ENCODE data around the gene BAG5. TPM values are rescaled to one million over a fixed set of nuclear protein-coding genes. Genes with fewer than 3 reads are reported as not detected.

Gene BAG5
- total and polyA plus RNA-seq, 2 experiments from 2014 or later = 25.8 to 28.6 TPM

DNA sequence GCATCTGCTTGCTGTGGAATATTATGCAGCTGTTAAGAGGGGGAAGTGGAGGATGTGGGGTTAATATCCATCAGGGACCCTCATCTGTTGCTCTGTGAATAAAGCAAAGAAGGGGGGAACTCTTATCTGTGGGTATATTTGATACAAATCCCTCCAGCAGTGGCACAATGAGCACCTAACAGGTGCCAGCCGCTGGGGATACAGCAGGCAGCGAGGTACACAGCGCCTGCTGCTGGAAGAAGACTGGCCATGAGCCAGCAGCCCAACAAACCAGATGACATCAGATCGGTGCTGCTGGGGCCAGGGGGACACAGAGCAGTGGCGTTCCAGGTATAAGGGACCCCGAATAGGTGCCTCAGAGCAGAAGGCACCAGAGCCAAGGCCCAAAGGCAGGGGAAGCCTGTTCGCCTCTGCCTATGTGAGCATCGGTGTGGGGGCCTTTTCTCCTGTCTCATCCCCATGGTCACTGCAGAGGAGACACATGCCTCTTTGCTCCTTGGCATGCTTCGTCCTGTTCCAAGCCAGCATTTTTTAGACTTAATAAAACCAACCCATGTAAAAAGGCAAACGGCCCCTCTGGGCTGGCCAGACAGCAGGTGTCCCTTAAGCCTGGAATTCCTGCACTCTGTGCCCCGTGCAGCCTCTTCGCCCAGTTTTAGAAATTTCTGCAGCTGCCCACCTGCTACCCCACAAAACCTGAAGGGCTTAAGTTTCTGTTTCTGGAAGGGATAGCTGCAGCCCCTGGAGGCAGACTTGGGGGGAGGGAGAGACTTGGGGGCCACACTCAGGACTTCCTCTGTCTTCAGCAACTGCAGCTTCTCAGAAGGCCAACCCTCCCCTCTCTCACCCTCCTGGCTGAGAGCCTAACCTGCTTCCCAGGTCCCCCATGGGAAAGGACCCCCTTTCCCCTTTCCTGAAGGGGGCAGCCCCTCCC is 38.2 kb downstream of the BAG5 start:
- peaks cover 18% of the 10 kb centered on the region for H3K4me1 ChIP-seq (ENCODE audit: insufficient read depth)

DNA sequence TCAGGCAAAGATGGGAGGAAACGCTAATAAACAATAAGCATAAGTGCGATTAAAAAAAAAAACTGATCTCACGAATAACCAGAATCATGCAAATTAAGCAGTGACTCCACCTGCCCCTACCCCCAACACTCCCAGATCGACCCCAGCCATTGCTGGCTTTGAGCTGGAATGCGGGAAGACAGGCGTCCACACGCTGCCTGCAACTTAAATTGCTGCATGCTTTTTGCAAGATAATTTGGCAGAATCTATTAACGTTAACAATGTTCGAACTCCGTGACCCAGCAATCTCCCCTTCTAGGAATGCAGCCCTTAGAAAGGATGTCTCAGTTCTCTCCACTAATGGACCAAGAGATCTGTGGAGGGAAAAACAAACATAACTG is 38.9 kb downstream of the BAG5 start:
- no peak overlapping the region for H3K9ac ChIP-seq
- no peaks in the 10 kb centered on the region for H3K9me3 ChIP-seq (ENCODE audit: low read depth)
- H4K20me1 ChIP-seq (ENCODE audit: insufficient read depth) = no peaks in the 10 kb centered on the region
- no peaks in the 10 kb centered on the region for H3K27me3 ChIP-seq (replicated peaks; ENCODE audit: insufficient read depth)
- no peaks in the 10 kb centered on the region for H3K36me3 ChIP-seq (ENCODE audit: low read depth)
- H3K4me3 ChIP-seq = no peak overlapping the region
- H3K79me2 ChIP-seq (ENCODE audit: insufficient read depth) = no peaks in the 10 kb centered on the region
- peaks cover 5% of the 10 kb centered on the region; the same call in 1 of the 2 replicates for H3F3A ChIP-seq (ENCODE audit: insufficient read depth)
- no peak overlapping the region for H3K4me2 ChIP-seq (ENCODE audit: unreplicated experiment)
- in situ Hi-C loops (cut with MboI) = no loop called here
- H3K4me1 ChIP-seq (ENCODE audit: insufficient read depth) = peaks cover 24% of the 10 kb centered on the region
- no peaks in the 10 kb centered on the region for H3K9me2 ChIP-seq (ENCODE audit: insufficient read depth)
- 69 to 74% methylated on average over 10 of the region's 10 CpGs for WGBS, 2 experiments (ENCODE audit: low coverage in 1 of 2, low lambda C conversion rate in 2 of 2, missing lambda C conversion rate in 2 of 2)
- DNase-seq = no peak
- H3K27ac ChIP-seq = no peak overlapping the region
- TF ChIP-seq EZH2phosphoT487 (IDR thresholded peaks at IDR 0.05; ENCODE audit: insufficient read depth, low read depth) (no peak), EZH2 (IDR thresholded peaks at IDR 0.05; ENCODE audit: insufficient read depth, poor library complexity, severe bottlenecking) (no peak)
- no peak overlapping the region for H2AFZ ChIP-seq

More for the DNA sequence above, 38.2 kb downstream of the BAG5 start:
- no peak for DNase-seq
- Histone ChIP-seq H3K9me2 (ENCODE audit: insufficient read depth) (no peaks in the 10 kb centered on the region), H3K9me3 (ENCODE audit: low read depth) (no peaks in the 10 kb centered on the region), H4K20me1 (ENCODE audit: insufficient read depth) (no peaks in the 10 kb centered on the region), H3K27ac (no peak overlapping the region), H3K9ac (no peak overlapping the region), H3F3A (ENCODE audit: insufficient read depth) (peaks cover 5% of the 10 kb centered on the region; the same call in 1 of the 2 replicates), H3K36me3 (ENCODE audit: low read depth) (no peaks in the 10 kb centered on the region), H3K4me2 (ENCODE audit: unreplicated experiment) (no peak overlapping the region), H2AFZ (no peak overlapping the region), H3K79me2 (ENCODE audit: insufficient read depth) (peaks cover 2% of the 10 kb centered on the region), H3K4me3 (no peak overlapping the region), H3K27me3 (replicated peaks; ENCODE audit: insufficient read depth) (no peaks in the 10 kb centered on the region)
- in situ Hi-C loops (cut with MboI) = no loop called here
- TF ChIP-seq EZH2 (IDR thresholded peaks at IDR 0.05; ENCODE audit: insufficient read depth, poor library complexity, severe bottlenecking) (no peak), EZH2phosphoT487 (IDR thresholded peaks at IDR 0.05; ENCODE audit: insufficient read depth, low read depth) (no peak)
- 83 to 90% methylated on average over 12 of the region's 12 CpGs for WGBS, 2 experiments (ENCODE audit: low coverage in 1 of 2, low lambda C conversion rate in 2 of 2, missing lambda C conversion rate in 2 of 2)

DNA sequence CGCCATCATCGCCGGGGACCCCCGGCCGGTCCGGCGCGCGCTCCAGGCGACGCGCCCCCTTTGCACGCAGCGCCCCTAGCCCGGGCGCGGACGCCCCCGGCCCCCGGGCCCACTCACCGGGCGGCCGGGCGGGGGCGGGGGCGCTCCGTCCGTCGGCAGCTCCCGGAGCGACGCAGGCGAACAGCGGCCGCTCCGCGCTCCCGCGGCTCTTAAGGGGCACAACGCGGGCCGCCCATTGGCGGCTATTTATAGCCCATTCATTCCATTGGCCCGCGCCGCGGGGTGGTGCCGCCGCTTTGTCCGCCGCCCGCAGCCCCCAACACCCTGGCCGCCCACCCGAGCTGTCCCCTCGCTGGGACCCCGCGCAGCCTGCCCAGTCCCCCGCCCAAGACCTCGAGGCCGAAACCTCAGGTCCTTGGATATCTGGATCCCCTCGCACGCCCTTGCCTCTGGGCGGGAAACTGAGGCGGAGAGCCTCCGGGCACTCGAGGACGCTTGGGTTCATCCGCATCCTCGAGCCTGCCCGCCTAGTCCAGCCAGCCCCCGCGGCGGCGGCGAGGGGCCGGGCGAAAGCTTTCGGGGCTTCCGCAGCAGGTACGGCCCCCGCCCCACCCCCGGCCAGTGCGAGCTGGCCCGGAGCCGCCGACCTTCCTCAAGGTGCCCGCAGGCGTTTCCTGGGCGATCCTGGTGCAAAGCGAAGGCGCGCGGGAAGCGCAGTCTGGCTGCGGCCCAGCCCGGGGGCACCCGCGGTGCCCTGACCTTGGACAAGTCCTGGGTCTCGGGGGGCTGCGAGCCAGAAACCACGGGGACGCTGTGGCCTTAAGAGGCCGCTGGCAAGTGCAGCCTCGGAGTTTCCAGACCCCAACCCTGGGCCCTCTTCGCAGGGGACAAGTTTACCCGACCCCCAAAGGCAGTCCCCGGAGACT is 39.5 kb downstream of the BAG5 start, which contains the start of gene CKB:
Gene CKB, minus strand, starts transcription at position 182 of the 926 bp plus-strand sequence. CDS start 337 bp downstream, outside the sequence.
- 16 to 27% methylated on average over 46 to 48 of the region's 107 CpGs for WGBS, 2 experiments (ENCODE audit: low coverage in 1 of 2, low lambda C conversion rate in 2 of 2, missing lambda C conversion rate in 2 of 2)
- no peak within 1 kb of the TSS for H3K27ac ChIP-seq
- H3K4me2 ChIP-seq (ENCODE audit: unreplicated experiment) = peak within 1 kb of the TSS; percentile 70
- H3K9me3 ChIP-seq (ENCODE audit: low read depth) = no peaks in the 10 kb centered on the region
- peaks cover 5% of the 10 kb centered on the region; the same call in 1 of the 2 replicates for H3F3A ChIP-seq (ENCODE audit: insufficient read depth)
- no peaks in the 10 kb centered on the region for H3K36me3 ChIP-seq (ENCODE audit: low read depth)
- peak within 1 kb of the TSS; percentile 44; the same call in 1 of the 2 replicates for H2AFZ ChIP-seq
- H3K27me3 ChIP-seq (replicated peaks; ENCODE audit: insufficient read depth) = no peaks in the 10 kb centered on the region
- peak within 1 kb of the TSS; percentile 57 for H3K4me3 ChIP-seq
- H3K9ac ChIP-seq = peak within 1 kb of the TSS; percentile 30
- no peak for TF ChIP-seq EZH2phosphoT487 (IDR thresholded peaks at IDR 0.05; ENCODE audit: insufficient read depth, low read depth)
- no peak for TF ChIP-seq EZH2 (IDR thresholded peaks at IDR 0.05; ENCODE audit: insufficient read depth, poor library complexity, severe bottlenecking)
- DNase-seq = peak; percentile 82
- no peaks in the 10 kb centered on the region for H4K20me1 ChIP-seq (ENCODE audit: insufficient read depth)
- H3K4me1 ChIP-seq (ENCODE audit: insufficient read depth) = peaks cover 19% of the 10 kb centered on the region
- no peaks in the 10 kb centered on the region for H3K79me2 ChIP-seq (ENCODE audit: insufficient read depth)
- in situ Hi-C loops (cut with MboI) = no loop called here
- H3K9me2 ChIP-seq (ENCODE audit: insufficient read depth) = no peaks in the 10 kb centered on the region
